ENCODE measurements around the gene PCSK6.

Gene PCSK6

GRCh38 chr15:101450403-101451265 lies 38.9 kb downstream of the PCSK6 start:
- POLR2A ChIA-PET = no interaction called here
- TF ChIP-seq TARDBP (IDR thresholded peaks at IDR 0.05) = no peak
- no peak for TF ChIP-seq NFRKB (IDR thresholded peaks at IDR 0.05)
- DNase-seq (ENCODE audit: extremely low spot score) = no peak
- CTCF ChIA-PET = no interaction called here

GRCh38 chr15:101449471-101450402 lies 39.8 kb downstream of the PCSK6 start:
- no peak for DNase-seq (ENCODE audit: extremely low spot score)
- CTCF ChIA-PET = no interaction called here
- POLR2A ChIA-PET = no interaction called here
- TF ChIP-seq FOXK2 (IDR thresholded peaks at IDR 0.05) = no peak
- no peak for TF ChIP-seq BHLHE40 (IDR thresholded peaks at IDR 0.05; ENCODE audit: borderline replicate concordance)
- no peak for TF ChIP-seq SP1 (IDR thresholded peaks at IDR 0.05)
- no peak for TF ChIP-seq ELF4 (IDR thresholded peaks at IDR 0.05)

- no peak for DNase-seq (ENCODE audit: extremely low spot score)
- CTCF ChIA-PET = no interaction called here
- POLR2A ChIA-PET = no interaction called here
- no peak for TF ChIP-seq SP1 (IDR thresholded peaks at IDR 0.05)
- no peak for TF ChIP-seq FOXK2 (IDR thresholded peaks at IDR 0.05)
- no peak for TF ChIP-seq BHLHE40 (IDR thresholded peaks at IDR 0.05; ENCODE audit: borderline replicate concordance)
- TF ChIP-seq TARDBP (IDR thresholded peaks at IDR 0.05) = no peak
- TF ChIP-seq ZNF384 (IDR thresholded peaks at IDR 0.05) = no peak
- TF ChIP-seq L3MBTL2 (conservative IDR thresholded peaks at IDR 0.05) = no peak
Measured at GRCh38 chr15:101448336-101448735, 41.2 kb downstream of the PCSK6 start.

GRCh38 chr15:101447561-101448071 lies 41.9 kb downstream of the PCSK6 start:
- CTCF ChIA-PET = no interaction called here
- POLR2A ChIA-PET = no interaction called here
- no peak for DNase-seq (ENCODE audit: extremely low spot score)
- TF ChIP-seq SP1 (IDR thresholded peaks at IDR 0.05) (no peak), L3MBTL2 (conservative IDR thresholded peaks at IDR 0.05) (no peak), LEF1 (IDR thresholded peaks at IDR 0.05; ENCODE audit: borderline replicate concordance) (no peak), SUZ12 (IDR thresholded peaks at IDR 0.05) (no peak), PKNOX1 (IDR thresholded peaks at IDR 0.05) (no peak), ARNT (IDR thresholded peaks at IDR 0.05) (no peak), TARDBP (IDR thresholded peaks at IDR 0.05) (no peak), FOXM1 (IDR thresholded peaks at IDR 0.05; ENCODE audit: borderline replicate concordance) (no peak), BHLHE40 (IDR thresholded peaks at IDR 0.05; ENCODE audit: borderline replicate concordance) (no peak), FOXA1 (IDR thresholded peaks at IDR 0.05) (no peak), ZNF384 (IDR thresholded peaks at IDR 0.05) (no peak), CTBP1 (IDR thresholded peaks at IDR 0.05; ENCODE audit: borderline replicate concordance) (no peak), FOXK2 (IDR thresholded peaks at IDR 0.05) (no peak), HDGF (IDR thresholded peaks at IDR 0.05; ENCODE audit: borderline replicate concordance) (no peak)

GRCh38 chr15:101447168-101447533 lies 42.4 kb downstream of the PCSK6 start:
- TF ChIP-seq HDGF (IDR thresholded peaks at IDR 0.05; ENCODE audit: borderline replicate concordance) (no peak), FOXM1 (IDR thresholded peaks at IDR 0.05; ENCODE audit: borderline replicate concordance) (no peak), FOXA1 (IDR thresholded peaks at IDR 0.05) (no peak), NFRKB (IDR thresholded peaks at IDR 0.05) (no peak), PKNOX1 (IDR thresholded peaks at IDR 0.05) (no peak), FOXK2 (IDR thresholded peaks at IDR 0.05) (no peak), LEF1 (IDR thresholded peaks at IDR 0.05; ENCODE audit: borderline replicate concordance) (no peak), ARNT (IDR thresholded peaks at IDR 0.05) (no peak), L3MBTL2 (conservative IDR thresholded peaks at IDR 0.05) (no peak)
- no peak for DNase-seq (ENCODE audit: extremely low spot score)
- CTCF ChIA-PET = no interaction called here
- POLR2A ChIA-PET = no interaction called here

GRCh38 chr15:101446518-101447167 lies 42.9 kb downstream of the PCSK6 start:
- ChIA-PET POLR2A (no interaction called here), CTCF (no interaction called here)
- TF ChIP-seq SP1 (IDR thresholded peaks at IDR 0.05) = no peak
- no peak for TF ChIP-seq BHLHE40 (IDR thresholded peaks at IDR 0.05; ENCODE audit: borderline replicate concordance)
- no peak for TF ChIP-seq CTBP1 (IDR thresholded peaks at IDR 0.05; ENCODE audit: borderline replicate concordance)
- TF ChIP-seq ARNT (IDR thresholded peaks at IDR 0.05) = no peak
- TF ChIP-seq FOXK2 (IDR thresholded peaks at IDR 0.05) = no peak
- TF ChIP-seq HDGF (IDR thresholded peaks at IDR 0.05; ENCODE audit: borderline replicate concordance) = no peak
- TF ChIP-seq FOXM1 (IDR thresholded peaks at IDR 0.05; ENCODE audit: borderline replicate concordance) = no peak
- TF ChIP-seq NFRKB (IDR thresholded peaks at IDR 0.05) = no peak
- no peak for TF ChIP-seq ZNF384 (IDR thresholded peaks at IDR 0.05)
- no peak for TF ChIP-seq FOXA1 (IDR thresholded peaks at IDR 0.05)
- TF ChIP-seq ELF4 (IDR thresholded peaks at IDR 0.05) = no peak
- no peak for TF ChIP-seq TARDBP (IDR thresholded peaks at IDR 0.05)
- TF ChIP-seq PKNOX1 (IDR thresholded peaks at IDR 0.05) = no peak
- no peak for DNase-seq (ENCODE audit: extremely low spot score)
